HG02642 (cell line): ENCODE data around the gene TMEM59L.

Experiments
- ATAC-seq: cut with Tn5 transposase; IDR thresholded peaks from one replicate; pipeline ENCODE4 v1.9.1; 2021; ENCODE audit warnings: mild to moderate bottlenecking; ENCODE audit not compliant: unreplicated experiment, poor library complexity

Gene TMEM59L

DNA sequence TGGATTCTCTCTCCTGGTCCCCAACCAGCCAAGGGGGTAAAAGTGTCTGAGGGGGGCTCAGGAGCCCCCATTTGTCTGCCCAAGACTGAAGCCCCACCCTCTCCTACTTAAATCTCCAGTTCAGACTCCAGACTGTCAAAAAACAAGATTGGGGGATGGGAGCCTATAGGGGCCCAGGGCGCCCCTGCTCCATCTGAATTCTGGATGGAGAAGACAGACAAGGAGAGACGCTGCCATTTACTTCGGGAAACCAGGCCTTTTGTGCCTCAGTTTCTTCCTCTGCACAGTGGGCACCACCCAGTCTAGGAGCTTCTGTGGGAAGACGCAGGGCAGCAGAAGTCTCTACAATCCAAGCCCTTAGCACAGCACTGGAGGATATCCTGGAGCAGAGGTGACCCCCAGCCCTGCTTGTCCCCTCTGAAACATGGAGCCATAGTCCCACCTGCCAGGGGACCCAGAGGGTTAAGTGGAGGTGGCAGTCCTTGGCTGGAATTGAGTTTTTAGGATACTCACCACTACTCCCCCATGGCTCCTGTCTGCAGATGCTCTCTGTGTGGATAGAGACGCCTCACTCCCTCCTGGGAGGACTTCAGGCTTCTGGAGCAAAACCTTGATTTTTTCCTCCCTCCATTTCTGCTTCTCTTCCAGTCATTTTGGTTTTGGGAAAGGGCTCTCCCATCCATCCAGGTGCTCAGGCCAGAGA lies 4.4 kb upstream of the TMEM59L start:
- ATAC-seq, result no peak

- no peak for ATAC-seq
Observed at GRCh38 chr19:18608805-18609716, 3.6 kb upstream of the TMEM59L start.

DNA sequence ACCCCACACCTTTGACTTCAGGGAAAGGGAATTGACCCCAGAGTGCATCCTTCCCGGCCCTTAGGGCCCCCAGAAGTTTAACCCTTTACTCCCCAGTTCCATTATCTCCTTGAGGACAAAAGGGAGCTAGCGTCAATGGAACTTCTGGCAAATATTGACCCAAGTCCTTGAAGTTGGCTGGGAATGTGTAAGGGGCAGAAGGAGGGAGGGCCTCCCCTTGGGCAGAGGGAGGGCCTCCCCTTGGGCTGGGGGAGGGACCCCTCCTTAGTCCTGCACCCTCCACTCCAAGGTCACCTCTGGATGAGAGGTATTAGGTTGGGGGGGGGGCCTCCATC lies 3.0 kb upstream of the TMEM59L start:
- no peak for ATAC-seq

- ATAC-seq, result no peak
Observed at GRCh38 chr19:18610245-18610555, 2.5 kb upstream of the TMEM59L start.

GRCh38 chr19:18610556-18611326 lies 1.9 kb upstream of the TMEM59L start:
- no peak for ATAC-seq

- no peak for ATAC-seq
Observed at GRCh38 chr19:18611327-18612050, 1.2 kb upstream of the TMEM59L start.

GRCh38 chr19:18612051-18612771 lies 459 bp upstream of the TMEM59L start:
- no peak for ATAC-seq

DNA sequence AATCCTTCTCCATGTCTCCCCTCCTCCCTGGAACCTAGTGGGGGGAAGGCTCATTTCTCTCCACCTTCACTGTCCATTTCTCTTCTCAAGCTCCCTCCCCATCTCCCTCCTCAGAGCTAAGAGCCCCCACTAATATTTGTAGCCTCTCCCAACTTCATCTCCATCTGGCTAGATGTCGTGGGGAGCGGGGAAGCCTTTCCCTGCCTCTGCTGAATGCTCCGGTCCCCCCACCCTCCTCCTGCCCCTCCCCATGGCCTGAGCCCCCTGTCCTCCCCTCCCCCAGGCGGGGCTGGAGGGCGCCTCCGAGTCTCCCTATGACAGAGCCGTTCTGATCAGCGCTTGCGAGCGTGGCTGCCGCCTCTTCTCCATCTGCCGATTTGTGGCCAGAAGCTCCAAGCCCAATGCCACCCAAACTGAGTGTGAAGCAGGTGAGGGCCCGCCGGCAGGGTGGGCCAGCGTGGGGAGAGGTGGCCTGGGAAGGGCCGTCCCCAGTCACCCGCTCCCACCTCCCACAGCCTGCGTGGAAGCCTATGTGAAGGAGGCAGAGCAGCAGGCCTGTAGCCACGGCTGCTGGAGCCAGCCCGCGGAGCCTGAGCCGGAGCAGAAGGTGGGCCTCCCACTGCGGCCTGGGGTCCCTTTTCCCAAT lies 1.0 kb downstream of the TMEM59L start:
- ATAC-seq, result no peak

GRCh38 chr19:18616023-18616422 lies 3.4 kb downstream of the TMEM59L start:
- no peak for ATAC-seq

- no peak for ATAC-seq
Observed at GRCh38 chr19:18617562-18617961, 4.9 kb downstream of the TMEM59L start.

GRCh38 chr19:18618236-18618635 lies 5.6 kb downstream of the TMEM59L start:
- ATAC-seq, result no peak

GRCh38 chr19:18620311-18620710 lies 7.6 kb downstream of the TMEM59L start:
- ATAC-seq, result no peak

DNA sequence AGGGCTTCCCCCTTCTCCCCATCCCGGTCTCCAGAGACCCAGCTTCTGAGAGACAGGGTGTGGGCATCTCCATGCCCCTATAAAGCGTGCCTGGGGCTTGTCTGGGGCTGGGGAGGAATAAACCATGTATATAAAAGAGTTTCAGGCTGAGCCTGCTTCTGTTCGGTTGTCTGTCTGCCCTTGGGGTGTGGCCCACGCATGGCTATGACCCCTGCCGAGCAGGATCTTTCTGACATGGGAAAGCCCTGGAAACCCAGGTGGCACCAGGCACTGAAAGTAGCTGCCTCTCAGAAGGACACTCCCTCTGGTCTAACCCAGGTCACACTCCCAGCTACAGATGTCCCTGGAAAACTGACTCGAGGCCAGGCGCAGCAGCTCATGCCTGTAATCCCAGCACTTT lies 8.2 kb downstream of the TMEM59L start:
- ATAC-seq, result no peak

GRCh38 chr19:18626906-18627305 lies 14.2 kb downstream of the TMEM59L start:
- no peak for ATAC-seq

DNA sequence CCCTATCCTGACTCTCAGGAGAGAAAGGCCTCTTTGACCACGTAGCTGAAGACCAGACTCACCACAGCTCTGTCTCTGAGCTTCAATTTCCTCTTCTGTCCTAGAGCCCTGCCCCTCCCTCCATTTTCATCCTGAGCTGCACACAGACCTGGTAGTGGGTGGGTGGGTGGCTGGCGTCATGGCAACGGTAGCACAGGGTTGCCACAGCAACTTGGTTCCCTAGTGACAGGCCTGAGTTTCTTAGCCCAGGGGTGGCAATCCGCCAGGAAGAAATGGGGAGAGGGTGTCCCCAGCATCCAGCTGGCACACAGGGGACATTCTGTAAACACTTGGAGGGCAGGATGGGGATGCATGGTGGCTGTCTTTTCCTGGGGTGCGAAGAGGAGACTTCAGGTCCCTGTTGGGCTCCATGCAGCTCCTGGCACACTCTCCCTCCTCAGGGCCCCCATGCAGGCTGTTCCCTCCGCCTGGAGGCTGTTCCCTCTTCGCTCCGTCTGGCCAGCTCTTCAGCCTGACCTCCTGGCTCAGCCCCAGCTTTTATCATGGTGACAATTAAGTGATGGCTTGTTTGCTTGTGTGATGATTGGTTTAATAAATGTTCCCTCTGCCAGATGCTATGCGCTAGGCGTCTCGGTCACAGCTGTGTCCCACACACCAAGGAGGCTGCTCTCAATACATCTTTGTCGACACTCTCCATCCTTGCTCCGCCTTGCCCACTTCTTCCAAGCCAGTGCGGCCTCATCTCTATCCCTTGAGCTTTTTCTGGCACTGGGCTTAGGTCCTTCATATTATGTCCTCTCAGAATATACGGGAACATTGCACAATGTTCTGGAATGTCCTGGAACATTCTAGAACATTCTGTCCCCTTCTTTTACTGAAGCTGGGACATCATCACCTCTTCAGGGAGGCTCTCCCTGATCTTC lies 16.8 kb downstream of the TMEM59L start:
- ATAC-seq, result no peak

DNA sequence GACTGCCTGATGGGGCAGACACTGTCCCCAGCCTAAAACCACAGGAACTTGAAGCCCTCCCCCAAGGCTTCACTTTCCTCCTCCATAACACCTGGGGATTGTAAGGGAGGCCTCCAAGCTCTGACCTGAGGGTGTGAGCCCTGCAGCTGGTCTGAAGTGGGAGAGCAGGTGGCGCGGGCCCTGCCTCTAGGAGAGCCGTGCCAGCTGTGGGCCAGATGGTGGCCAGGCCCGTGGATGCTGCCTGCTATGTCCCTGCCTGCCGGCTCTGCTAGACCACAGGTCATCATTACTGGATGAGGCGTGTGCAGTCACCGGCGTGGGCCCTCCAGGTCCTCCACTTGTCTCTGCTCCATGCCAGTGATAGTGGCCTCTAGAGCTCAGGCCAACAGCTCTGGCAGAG lies 20.7 kb downstream of the TMEM59L start:
- no peak for ATAC-seq

GRCh38 chr19:18634612-18635297 lies 22.1 kb downstream of the TMEM59L start:
- ATAC-seq, result no peak

GRCh38 chr19:18635831-18636182 lies 23.1 kb downstream of the TMEM59L start:
- no peak for ATAC-seq
